NB4 (cell line): ENCODE results near the gene SFXN1.

Experiments
- MYC ChIP-seq: IDR thresholded peaks from 2 replicates; pipeline ENCODE4 v1.6.1; 2011; ENCODE audit warnings: low read depth, low read length
- TF ChIP-seq, protein P1 (sequence below): IDR thresholded peaks from one replicate; pipeline ENCODE4 v1.5.1; 2012; ENCODE audit warnings: low read depth, low read length

DNA sequence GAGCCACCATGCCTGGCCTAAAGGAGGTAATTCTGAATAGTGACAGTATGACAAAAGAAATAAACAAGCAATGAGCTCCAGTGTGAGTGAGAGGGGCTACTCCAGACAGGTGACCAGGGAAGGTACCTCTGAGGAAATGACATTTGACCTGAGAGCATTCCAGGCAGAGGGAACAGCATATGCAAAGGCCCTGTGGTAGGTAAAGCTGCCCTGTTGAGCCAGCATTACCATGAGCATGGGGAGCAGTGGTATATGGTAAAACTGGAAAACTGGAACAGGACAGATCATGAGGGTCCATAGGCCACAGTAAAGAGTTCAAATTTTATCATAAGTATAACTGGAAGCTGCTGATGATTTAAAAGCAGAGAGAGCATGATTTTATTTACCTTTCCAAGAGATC is 6.0 kb upstream of the SFXN1 start:
- TF ChIP-seq MYC: no peak
- TF ChIP-seq, protein P1, sequence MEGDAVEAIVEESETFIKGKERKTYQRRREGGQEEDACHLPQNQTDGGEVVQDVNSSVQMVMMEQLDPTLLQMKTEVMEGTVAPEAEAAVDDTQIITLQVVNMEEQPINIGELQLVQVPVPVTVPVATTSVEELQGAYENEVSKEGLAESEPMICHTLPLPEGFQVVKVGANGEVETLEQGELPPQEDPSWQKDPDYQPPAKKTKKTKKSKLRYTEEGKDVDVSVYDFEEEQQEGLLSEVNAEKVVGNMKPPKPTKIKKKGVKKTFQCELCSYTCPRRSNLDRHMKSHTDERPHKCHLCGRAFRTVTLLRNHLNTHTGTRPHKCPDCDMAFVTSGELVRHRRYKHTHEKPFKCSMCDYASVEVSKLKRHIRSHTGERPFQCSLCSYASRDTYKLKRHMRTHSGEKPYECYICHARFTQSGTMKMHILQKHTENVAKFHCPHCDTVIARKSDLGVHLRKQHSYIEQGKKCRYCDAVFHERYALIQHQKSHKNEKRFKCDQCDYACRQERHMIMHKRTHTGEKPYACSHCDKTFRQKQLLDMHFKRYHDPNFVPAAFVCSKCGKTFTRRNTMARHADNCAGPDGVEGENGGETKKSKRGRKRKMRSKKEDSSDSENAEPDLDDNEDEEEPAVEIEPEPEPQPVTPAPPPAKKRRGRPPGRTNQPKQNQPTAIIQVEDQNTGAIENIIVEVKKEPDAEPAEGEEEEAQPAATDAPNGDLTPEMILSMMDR: no peak
